Measurements from ENCODE around the gene CENPO.

DNA sequence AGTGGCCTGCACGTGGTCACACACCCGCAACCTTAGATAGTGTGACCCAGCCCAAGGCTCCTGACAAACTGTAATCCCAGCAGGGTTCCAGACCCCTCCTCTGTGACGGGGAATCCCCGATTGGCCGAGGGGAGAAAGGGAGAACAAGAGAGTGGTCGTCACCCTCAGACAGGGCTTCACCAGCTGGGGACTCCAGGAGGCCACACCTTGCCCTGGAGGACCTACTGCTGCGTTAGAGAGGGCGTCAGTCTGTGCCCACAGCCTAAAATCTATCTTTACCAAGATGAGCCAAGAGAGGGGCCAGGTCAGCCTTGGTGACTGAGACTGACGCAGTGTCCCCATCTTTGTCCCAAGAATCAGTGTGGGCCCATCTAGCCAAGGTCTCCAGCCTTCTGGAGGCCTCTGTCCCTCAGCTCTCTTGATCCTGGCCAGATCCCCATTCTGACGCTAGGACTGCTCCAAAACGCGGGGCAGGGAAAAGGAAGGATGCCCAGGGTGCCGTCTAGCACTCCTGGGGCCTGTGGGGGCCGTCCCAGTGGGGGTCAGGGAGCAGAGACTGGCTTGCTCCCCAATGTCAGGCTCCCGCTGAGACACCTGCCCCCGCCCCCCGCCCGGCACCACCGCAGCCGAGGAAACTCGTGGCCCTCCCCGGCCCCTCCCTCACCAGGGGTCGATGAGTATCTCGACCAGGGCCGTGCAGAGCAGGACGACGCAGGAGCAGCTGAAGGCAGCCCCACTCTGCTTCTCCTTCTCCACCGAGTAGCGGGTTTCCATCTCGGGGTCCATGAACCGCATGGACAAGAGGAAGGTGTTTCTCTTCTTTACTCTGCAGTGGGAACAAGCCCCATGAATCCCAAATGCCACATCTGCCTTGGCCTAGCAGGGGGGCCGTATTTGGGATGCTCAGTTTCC lies 40.9 kb downstream of the CENPO start:
- TF ChIP-seq, protein P1, sequence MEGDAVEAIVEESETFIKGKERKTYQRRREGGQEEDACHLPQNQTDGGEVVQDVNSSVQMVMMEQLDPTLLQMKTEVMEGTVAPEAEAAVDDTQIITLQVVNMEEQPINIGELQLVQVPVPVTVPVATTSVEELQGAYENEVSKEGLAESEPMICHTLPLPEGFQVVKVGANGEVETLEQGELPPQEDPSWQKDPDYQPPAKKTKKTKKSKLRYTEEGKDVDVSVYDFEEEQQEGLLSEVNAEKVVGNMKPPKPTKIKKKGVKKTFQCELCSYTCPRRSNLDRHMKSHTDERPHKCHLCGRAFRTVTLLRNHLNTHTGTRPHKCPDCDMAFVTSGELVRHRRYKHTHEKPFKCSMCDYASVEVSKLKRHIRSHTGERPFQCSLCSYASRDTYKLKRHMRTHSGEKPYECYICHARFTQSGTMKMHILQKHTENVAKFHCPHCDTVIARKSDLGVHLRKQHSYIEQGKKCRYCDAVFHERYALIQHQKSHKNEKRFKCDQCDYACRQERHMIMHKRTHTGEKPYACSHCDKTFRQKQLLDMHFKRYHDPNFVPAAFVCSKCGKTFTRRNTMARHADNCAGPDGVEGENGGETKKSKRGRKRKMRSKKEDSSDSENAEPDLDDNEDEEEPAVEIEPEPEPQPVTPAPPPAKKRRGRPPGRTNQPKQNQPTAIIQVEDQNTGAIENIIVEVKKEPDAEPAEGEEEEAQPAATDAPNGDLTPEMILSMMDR (IDR thresholded peaks at IDR 0.05; ENCODE audit: extremely low read depth in 1 of 2, insufficient read depth in 1 of 2, low read depth in 1 of 2, low read length in 2 of 2), result no peak
- TF ChIP-seq POLR2A (IDR thresholded peaks at IDR 0.05; ENCODE audit: low read depth, low read length), result no peak
- TF ChIP-seq, protein P2, sequence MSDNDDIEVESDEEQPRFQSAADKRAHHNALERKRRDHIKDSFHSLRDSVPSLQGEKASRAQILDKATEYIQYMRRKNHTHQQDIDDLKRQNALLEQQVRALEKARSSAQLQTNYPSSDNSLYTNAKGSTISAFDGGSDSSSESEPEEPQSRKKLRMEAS (IDR thresholded peaks at IDR 0.05; ENCODE audit: insufficient read depth, insufficient read length), result no peak
- no peak for TF ChIP-seq POLR2AphosphoS5 (IDR thresholded peaks at IDR 0.05; ENCODE audit: insufficient read depth, low read depth, low read length)
- no peak for TF ChIP-seq EZH2 (IDR thresholded peaks at IDR 0.05; ENCODE audit: borderline replicate concordance, low read depth, low read length, severe bottlenecking)
- TF ChIP-seq MYC (IDR thresholded peaks at IDR 0.05; ENCODE audit: low read depth, low read length), result no peak
- no peak for TF ChIP-seq FOS (IDR thresholded peaks at IDR 0.05; ENCODE audit: borderline replicate concordance, insufficient read depth, low read length)
- no peak for TF ChIP-seq JUN (IDR thresholded peaks at IDR 0.05; ENCODE audit: borderline replicate concordance, insufficient read depth, insufficient read length, low read depth)

Measured in endothelial cell of umbilical vein (primary cell).